Activated B cell treated with CpG ODN at 0.5 μM for 24 hours (primary cell): Measurements from ENCODE around the gene JAZF1. TPM values are rescaled to one million over a fixed set of nuclear protein-coding genes. Genes with fewer than 3 reads are reported as not detected.
A peak's percentile ranks its signal among the peaks of the same experiment; 100 is the strongest.

Experiments used
- ATAC-seq: fragments of 200-7000 bp; cut with Tn5 transposase; one replicate; pipeline ENCODE4 v1.10.0; 2021; ENCODE audit warnings: low read depth, mild to moderate bottlenecking, moderate library complexity
- CTCF ChIA-PET: fragments of 350-600 bp; sonication (Branson Sonifier 250); formaldehyde crosslinking; loops from one replicate; lab custom pipeline; 2021; ENCODE audit warnings: antibody characterized with exemption; lab: Charles Lee
- POLR2A ChIA-PET: fragments of 350-600 bp; sonication (Branson Sonifier 250); formaldehyde crosslinking; loops from one replicate; lab custom pipeline; 2021; ENCODE audit warnings: antibody characterized with exemption; lab: Charles Lee
- DNase-seq: peaks from one replicate; pipeline ENCODE4 v3.0.0; 2022
- H3K27ac Mint-ChIP-seq: one replicate; pipeline ENCODE4 v1.8.0; 2020; ENCODE audit warnings: mixed read lengths
- H3K27me3 Mint-ChIP-seq: one replicate; pipeline ENCODE4 v1.8.0; 2021; ENCODE audit warnings: mixed read lengths
- H3K36me3 Mint-ChIP-seq: one replicate; pipeline ENCODE4 v1.8.0; 2021; ENCODE audit warnings: low read depth, mixed read lengths
- H3K4me1 Mint-ChIP-seq: one replicate; pipeline ENCODE4 v1.8.0; 2021; ENCODE audit warnings: mixed read lengths
- H3K4me3 Mint-ChIP-seq: one replicate; pipeline ENCODE4 v1.8.0; 2020; ENCODE audit warnings: mild to moderate bottlenecking, mixed read lengths
- H3K9me3 Mint-ChIP-seq: one replicate; pipeline ENCODE4 v1.8.0; 2020; ENCODE audit warnings: mixed read lengths
- intact Hi-C: fragments of 100-400 bp; cut with micrococcal nuclease; formaldehyde crosslinking; loops from one replicate; pipeline ENCODE4 v1.15.1; 2024
- total RNA-seq: library from RNA; stranded (reverse); gene quantifications from 2 replicates; pipeline ENCODE4 v1.2.3, GENCODE V29; 2022
- TF ChIP-seq, protein P1 (sequence below): fragments of 200-600 bp; IDR thresholded peaks from one replicate; pipeline ENCODE4 v1.8.0; 2022; ENCODE audit warnings: antibody characterized with exemption, mild to moderate bottlenecking

Gene JAZF1
- total RNA-seq, 1 donor from 2014 or later, result 54.8 TPM

DNA sequence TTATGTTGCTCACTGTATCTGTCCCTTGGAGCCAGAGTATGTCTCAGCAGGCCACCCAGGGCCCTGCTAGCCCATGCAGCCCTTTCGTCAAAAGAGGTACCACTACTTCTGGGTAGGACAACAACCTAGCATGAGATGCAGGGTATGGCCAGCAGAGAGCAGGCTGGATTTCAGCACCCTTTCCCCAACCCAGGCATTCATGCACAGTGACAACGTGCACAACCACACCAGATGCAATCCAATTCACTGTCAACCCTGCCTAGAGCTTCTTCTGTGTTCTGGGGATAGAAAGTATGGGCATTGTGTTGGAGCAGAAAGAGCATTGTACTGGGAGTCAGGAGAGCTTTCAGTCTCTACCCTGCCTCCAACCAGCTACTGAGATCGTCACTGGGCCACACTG is 37.9 kb downstream of the JAZF1 start:
- Mint-ChIP-seq H3K4me1 (peaks cover 45% of the 10 kb centered on the region), H3K36me3 (peaks cover 32% of the 10 kb centered on the region), H3K4me3 (peak overlapping the region; percentile 2), H3K27me3 (no peaks in the 10 kb centered on the region), H3K9me3 (no peaks in the 10 kb centered on the region), H3K27ac (peak overlapping the region; percentile 22)
- ChIA-PET POLR2A (interaction anchor here (1.0 to 1.4 kb wide), 2 partner anchors 10 to 23 kb away, joined by 4 read pairs; no protein-coding TSS in a partner anchor), CTCF (interaction anchor here (1.0 to 1.6 kb wide), 3 partner anchors 16 to 220 kb away, joined by 3 to 5 read pairs (median 5); no protein-coding TSS in a partner anchor)
- ATAC-seq (peak; percentile 69), DNase-seq (no peak)
- intact Hi-C loops, result loop anchor here (10.0 kb wide), 1 partner anchor 482 kb away; no protein-coding TSS in a partner anchor
- TF ChIP-seq, protein P1, sequence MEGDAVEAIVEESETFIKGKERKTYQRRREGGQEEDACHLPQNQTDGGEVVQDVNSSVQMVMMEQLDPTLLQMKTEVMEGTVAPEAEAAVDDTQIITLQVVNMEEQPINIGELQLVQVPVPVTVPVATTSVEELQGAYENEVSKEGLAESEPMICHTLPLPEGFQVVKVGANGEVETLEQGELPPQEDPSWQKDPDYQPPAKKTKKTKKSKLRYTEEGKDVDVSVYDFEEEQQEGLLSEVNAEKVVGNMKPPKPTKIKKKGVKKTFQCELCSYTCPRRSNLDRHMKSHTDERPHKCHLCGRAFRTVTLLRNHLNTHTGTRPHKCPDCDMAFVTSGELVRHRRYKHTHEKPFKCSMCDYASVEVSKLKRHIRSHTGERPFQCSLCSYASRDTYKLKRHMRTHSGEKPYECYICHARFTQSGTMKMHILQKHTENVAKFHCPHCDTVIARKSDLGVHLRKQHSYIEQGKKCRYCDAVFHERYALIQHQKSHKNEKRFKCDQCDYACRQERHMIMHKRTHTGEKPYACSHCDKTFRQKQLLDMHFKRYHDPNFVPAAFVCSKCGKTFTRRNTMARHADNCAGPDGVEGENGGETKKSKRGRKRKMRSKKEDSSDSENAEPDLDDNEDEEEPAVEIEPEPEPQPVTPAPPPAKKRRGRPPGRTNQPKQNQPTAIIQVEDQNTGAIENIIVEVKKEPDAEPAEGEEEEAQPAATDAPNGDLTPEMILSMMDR, result no peak

DNA sequence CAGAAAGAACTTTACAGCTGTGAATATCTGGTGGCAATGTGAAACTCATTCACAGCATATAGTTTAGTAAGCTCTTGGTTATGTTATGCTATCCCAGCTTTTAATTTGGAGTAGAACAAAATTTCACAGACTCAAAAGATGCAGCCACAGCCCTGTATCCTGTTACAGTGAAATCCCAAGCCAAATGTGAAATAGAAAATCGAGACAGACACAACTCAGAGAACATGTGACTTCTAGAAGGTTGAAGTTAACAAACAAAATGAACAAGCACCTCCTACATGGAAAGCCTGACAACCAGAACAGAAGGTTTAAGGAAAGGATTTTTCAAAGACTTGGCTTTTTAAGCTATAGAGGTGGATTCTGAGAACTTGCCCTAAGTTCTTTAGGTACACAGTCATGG is 39.6 kb downstream of the JAZF1 start:
- no peaks in the 10 kb centered on the region for H3K9me3 Mint-ChIP-seq
- intact Hi-C loops, result loop anchor here (2.0 to 10.0 kb wide), 2 partner anchors 18 to 484 kb away; no protein-coding TSS in a partner anchor
- no peak overlapping the region for H3K27ac Mint-ChIP-seq
- TF ChIP-seq, protein P1, result no peak
- peaks cover 43% of the 10 kb centered on the region for H3K36me3 Mint-ChIP-seq
- ATAC-seq (no peak), DNase-seq (no peak)
- ChIA-PET CTCF (no interaction called here), POLR2A (no interaction called here)
- H3K4me1 Mint-ChIP-seq, result peaks cover 43% of the 10 kb centered on the region
- no peak overlapping the region for H3K4me3 Mint-ChIP-seq
- no peaks in the 10 kb centered on the region for H3K27me3 Mint-ChIP-seq

DNA sequence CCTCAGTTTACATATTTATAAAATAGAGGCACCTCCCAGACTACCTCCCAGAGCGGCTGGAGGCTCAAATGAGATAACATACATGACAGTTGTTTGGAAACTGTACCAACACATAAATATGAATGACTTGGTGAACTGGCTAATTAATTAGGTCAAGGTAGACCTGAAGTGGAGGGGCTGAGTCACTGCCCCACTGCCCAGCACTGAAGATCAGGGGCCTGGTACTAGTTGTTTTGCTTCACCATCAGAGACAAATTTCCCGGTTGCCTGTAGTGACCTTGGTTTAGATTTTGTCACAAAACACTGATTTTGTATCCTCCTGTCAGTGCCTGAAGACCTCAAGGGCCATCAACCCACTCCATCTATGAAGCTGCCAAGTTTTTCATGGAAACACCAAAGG is 41.8 kb downstream of the JAZF1 start:
- Mint-ChIP-seq H3K27me3 (no peaks in the 10 kb centered on the region), H3K27ac (no peak overlapping the region), H3K36me3 (peaks cover 34% of the 10 kb centered on the region), H3K4me3 (no peak overlapping the region), H3K9me3 (no peaks in the 10 kb centered on the region), H3K4me1 (peaks cover 27% of the 10 kb centered on the region)
- intact Hi-C loops, result no loop called here
- TF ChIP-seq, protein P1, result no peak
- ChIA-PET POLR2A (no interaction called here), CTCF (no interaction called here)
- DNase-seq (no peak), ATAC-seq (no peak)

DNA sequence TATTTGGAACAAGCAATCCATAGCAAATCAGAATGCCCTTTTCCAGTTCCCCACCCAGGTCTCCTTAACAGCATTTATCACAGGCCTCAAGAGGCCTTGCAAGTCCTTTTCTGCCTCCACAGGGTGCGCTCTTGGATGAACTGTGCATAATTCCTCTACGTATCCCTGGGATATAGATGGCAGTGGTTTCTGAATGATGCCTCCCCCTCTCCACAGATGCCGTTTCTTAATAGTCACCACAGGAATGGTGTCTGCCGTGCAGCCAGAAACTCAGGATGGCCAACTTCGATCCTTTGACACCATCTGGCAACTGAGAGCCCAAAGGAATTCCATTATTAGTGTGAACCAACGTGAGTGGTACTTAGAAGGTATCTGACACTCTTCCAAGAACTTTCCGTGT is 43.1 kb downstream of the JAZF1 start:
- no peaks in the 10 kb centered on the region for H3K9me3 Mint-ChIP-seq
- ChIA-PET POLR2A (no interaction called here), CTCF (no interaction called here)
- H3K4me3 Mint-ChIP-seq, result no peak overlapping the region
- H3K27me3 Mint-ChIP-seq, result no peaks in the 10 kb centered on the region
- DNase-seq, result no peak
- TF ChIP-seq, protein P1, result no peak
- no peak overlapping the region for H3K27ac Mint-ChIP-seq
- ATAC-seq, result no peak
- H3K4me1 Mint-ChIP-seq, result peaks cover 27% of the 10 kb centered on the region
- H3K36me3 Mint-ChIP-seq, result peaks cover 29% of the 10 kb centered on the region
- intact Hi-C loops, result no loop called here

DNA sequence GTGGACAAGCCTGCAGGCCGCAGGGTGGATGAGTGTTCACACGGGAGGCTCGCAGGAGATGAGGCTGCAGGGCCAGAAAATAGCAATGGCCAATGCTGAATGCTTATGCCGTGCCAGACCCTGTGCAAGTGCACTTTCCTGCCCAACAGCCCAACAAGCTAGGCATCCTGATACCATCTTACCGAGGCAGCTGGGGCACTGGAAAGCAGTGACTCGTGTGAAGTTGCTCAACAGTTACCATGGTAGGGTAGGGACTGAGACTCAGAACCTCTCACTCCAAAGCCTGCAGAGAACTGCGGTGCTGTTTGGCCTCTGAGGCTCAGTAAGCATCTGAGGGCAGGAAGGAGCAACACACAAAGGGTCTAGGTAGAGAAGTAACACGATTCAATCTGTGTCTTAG is 43.7 kb downstream of the JAZF1 start:
- TF ChIP-seq, protein P1, result no peak
- Mint-ChIP-seq H3K27me3 (no peaks in the 10 kb centered on the region), H3K9me3 (no peaks in the 10 kb centered on the region), H3K4me3 (no peak overlapping the region), H3K4me1 (peaks cover 32% of the 10 kb centered on the region), H3K36me3 (peaks cover 29% of the 10 kb centered on the region), H3K27ac (no peak overlapping the region)
- ATAC-seq, result no peak
- ChIA-PET CTCF (no interaction called here), POLR2A (no interaction called here)
- intact Hi-C loops, result no loop called here
- no peak for DNase-seq
